ENCODE measurements around the gene COL19A1. TPM values are rescaled to one million over a fixed set of nuclear protein-coding genes. Genes with fewer than 3 reads are reported as not detected.
A peak's percentile ranks its signal among the peaks of the same experiment; 100 is the strongest.

COL19A1 gene
- total RNA-seq, 1 experiment from 2014 or later: not detected

DNA sequence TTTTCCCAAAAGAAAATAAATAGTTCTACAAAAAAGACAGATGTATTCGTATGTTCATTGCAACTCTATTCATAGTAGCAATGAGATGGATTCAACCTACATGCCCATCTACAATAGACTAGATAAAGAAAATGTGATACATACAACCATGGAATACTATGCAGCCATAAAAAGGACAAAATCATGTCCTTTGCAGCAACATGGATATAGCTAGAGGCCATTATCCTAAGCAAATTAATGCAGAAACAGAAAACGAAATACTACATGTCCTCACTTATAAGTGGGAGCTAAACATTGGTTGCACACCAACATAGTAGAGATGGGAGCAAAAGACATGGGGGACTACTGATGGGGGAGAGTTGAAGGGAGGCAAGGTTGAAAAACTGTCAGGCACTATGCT lies 278.8 kb downstream of the COL19A1 start:
- H3K36me3 ChIP-seq (replicated peaks; ENCODE audit: control insufficient read depth, insufficient read depth, low read length): no peaks in the 10 kb centered on the region
- DNase-seq: no peak
- H3K4me3 ChIP-seq (ENCODE audit: insufficient read depth, low read depth, low read length): no peak overlapping the region
- H3K27me3 ChIP-seq (ENCODE audit: control insufficient read depth, insufficient read depth, low read length): no peaks in the 10 kb centered on the region

GRCh38 chr6:70149209-70149788 lies 282.9 kb downstream of the COL19A1 start:
- Histone ChIP-seq H3K36me3 (replicated peaks; ENCODE audit: control insufficient read depth, insufficient read depth, low read length) (no peaks in the 10 kb centered on the region), H3K27me3 (ENCODE audit: control insufficient read depth, insufficient read depth, low read length) (no peaks in the 10 kb centered on the region), H3K4me3 (ENCODE audit: insufficient read depth, low read depth, low read length) (no peak overlapping the region)
- no peak for DNase-seq

DNA sequence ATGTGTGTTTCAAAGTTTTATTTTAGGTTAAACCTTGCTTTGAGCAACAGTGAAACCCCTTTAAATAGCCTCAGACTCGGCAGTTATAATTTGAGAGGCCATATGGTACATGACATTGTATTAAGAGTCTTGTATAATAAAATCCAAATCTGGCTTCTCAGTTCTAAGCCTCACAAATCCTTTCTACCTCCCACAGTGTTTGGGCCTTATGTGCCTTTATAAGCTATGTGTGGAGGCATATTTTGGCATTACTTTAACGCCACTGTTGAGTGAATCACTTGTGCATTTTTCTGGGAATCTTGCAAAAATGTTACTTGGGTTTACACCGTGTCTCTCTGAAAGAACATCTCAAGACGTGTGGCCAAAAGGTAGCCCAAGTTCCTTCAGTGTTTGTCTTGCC lies 284.2 kb downstream of the COL19A1 start:
- Histone ChIP-seq H3K27me3 (ENCODE audit: control insufficient read depth, insufficient read depth, low read length) (no peaks in the 10 kb centered on the region), H3K4me3 (ENCODE audit: insufficient read depth, low read depth, low read length) (no peak overlapping the region), H3K36me3 (replicated peaks; ENCODE audit: control insufficient read depth, insufficient read depth, low read length) (no peaks in the 10 kb centered on the region)

GRCh38 chr6:70151616-70152015 lies 285.3 kb downstream of the COL19A1 start:
- Histone ChIP-seq H3K4me3 (ENCODE audit: insufficient read depth, low read depth, low read length) (no peak overlapping the region), H3K36me3 (replicated peaks; ENCODE audit: control insufficient read depth, insufficient read depth, low read length) (no peaks in the 10 kb centered on the region), H3K27me3 (ENCODE audit: control insufficient read depth, insufficient read depth, low read length) (no peaks in the 10 kb centered on the region)
- DNase-seq: no peak

More for the DNA sequence above, 284.2 kb downstream of the COL19A1 start:
- no peak for DNase-seq

DNA sequence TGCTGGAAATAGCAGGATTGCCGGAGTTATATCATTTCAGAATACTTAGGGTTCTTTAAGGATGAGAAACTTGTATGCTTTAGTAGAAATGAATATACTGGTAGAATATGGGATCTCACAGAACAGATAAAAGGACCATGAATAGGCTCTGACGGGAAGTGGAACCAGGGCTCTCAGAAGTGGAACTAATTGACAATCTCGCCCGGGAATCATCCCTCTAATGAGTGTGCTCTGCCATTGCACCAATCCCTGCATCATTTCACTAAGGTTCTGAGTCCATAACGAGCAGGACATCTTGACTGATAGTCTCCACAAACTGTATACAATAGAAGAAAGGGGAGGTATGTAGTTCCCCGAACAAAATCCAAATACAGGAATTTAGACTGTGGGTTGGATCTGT lies 286.4 kb downstream of the COL19A1 start:
- Histone ChIP-seq H3K4me3 (ENCODE audit: insufficient read depth, low read depth, low read length) (no peak overlapping the region), H3K36me3 (replicated peaks; ENCODE audit: control insufficient read depth, insufficient read depth, low read length) (no peaks in the 10 kb centered on the region), H3K27me3 (ENCODE audit: control insufficient read depth, insufficient read depth, low read length) (no peaks in the 10 kb centered on the region)
- DNase-seq: no peak

- no peaks in the 10 kb centered on the region for H3K36me3 ChIP-seq (replicated peaks; ENCODE audit: control insufficient read depth, insufficient read depth, low read length)
- no peak for DNase-seq
- no peak overlapping the region for H3K4me3 ChIP-seq (ENCODE audit: insufficient read depth, low read depth, low read length)
- H3K27me3 ChIP-seq (ENCODE audit: control insufficient read depth, insufficient read depth, low read length): no peaks in the 10 kb centered on the region
Measured at GRCh38 chr6:70157086-70157485, 290.7 kb downstream of the COL19A1 start.

- no peaks in the 10 kb centered on the region for H3K27me3 ChIP-seq (ENCODE audit: control insufficient read depth, insufficient read depth, low read length)
- no peaks in the 10 kb centered on the region for H3K36me3 ChIP-seq (replicated peaks; ENCODE audit: control insufficient read depth, insufficient read depth, low read length)
- no peak overlapping the region for H3K4me3 ChIP-seq (ENCODE audit: insufficient read depth, low read depth, low read length)
- DNase-seq: no peak
Measured at GRCh38 chr6:70160276-70160675, 293.9 kb downstream of the COL19A1 start.

- H3K4me3 ChIP-seq (ENCODE audit: insufficient read depth, low read depth, low read length): no peak overlapping the region
- no peaks in the 10 kb centered on the region; the same call in 1 of the 2 replicates for H3K27me3 ChIP-seq (ENCODE audit: control insufficient read depth, insufficient read depth, low read length)
- H3K36me3 ChIP-seq (replicated peaks; ENCODE audit: control insufficient read depth, insufficient read depth, low read length): no peaks in the 10 kb centered on the region
- DNase-seq: no peak
Measured at GRCh38 chr6:70162972-70163371, 296.6 kb downstream of the COL19A1 start.

- no peak for DNase-seq
- no peak overlapping the region for H3K4me3 ChIP-seq (ENCODE audit: insufficient read depth, low read depth, low read length)
- H3K27me3 ChIP-seq (ENCODE audit: control insufficient read depth, insufficient read depth, low read length): no peaks in the 10 kb centered on the region; the same call in 1 of the 2 replicates
- H3K36me3 ChIP-seq (replicated peaks; ENCODE audit: control insufficient read depth, insufficient read depth, low read length): no peaks in the 10 kb centered on the region
Measured at GRCh38 chr6:70163795-70164194, 297.4 kb downstream of the COL19A1 start.

GRCh38 chr6:70164556-70164955 lies 298.2 kb downstream of the COL19A1 start:
- Histone ChIP-seq H3K4me3 (ENCODE audit: insufficient read depth, low read depth, low read length) (no peak overlapping the region), H3K27me3 (ENCODE audit: control insufficient read depth, insufficient read depth, low read length) (no peaks in the 10 kb centered on the region; the same call in 1 of the 2 replicates), H3K36me3 (replicated peaks; ENCODE audit: control insufficient read depth, insufficient read depth, low read length) (no peaks in the 10 kb centered on the region)
- no peak for DNase-seq

DNA sequence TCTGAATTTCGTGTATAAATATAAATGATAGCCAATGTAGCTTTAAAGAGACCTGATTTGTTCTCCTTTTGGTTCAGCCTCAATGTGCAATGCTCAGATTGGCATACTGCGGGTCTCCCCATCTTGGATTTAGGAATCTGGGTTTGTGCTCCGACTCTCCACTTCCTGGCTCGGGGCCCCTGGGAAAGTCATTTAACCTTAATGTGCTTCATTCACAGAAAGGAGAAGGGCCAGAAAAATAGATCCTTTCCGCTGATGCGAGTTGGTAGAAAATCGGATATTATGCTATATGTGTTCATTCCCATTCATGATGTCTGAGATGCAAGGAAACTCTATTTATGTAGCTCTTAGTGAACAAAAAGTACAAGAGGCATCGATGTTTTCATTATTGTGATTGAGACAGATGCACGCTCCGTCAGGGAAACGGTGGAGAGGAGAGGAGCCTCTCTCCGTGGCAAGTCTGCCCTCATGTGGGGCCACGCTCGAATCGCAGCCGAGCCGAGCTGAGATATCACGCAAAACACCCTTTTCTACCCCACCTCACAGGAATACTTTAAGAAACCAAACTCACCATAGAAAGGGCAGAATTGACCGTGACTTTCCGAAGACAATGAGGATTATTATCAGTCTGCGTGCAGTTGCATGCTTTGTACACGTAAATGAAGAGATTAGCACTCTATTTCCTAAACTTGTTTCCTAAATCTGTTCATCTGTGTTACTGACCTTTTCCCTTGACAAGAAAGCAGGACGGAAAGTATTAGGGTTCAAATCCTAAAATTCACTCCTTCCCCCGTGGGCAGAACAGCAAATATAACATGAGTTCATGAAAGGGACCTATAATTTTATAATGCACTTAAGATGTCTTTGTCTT lies 300.0 kb downstream of the COL19A1 start:
- Histone ChIP-seq H3K27me3 (ENCODE audit: control insufficient read depth, insufficient read depth, low read length) (no peaks in the 10 kb centered on the region; the same call in 1 of the 2 replicates), H3K36me3 (replicated peaks; ENCODE audit: control insufficient read depth, insufficient read depth, low read length) (no peaks in the 10 kb centered on the region), H3K4me3 (ENCODE audit: insufficient read depth, low read depth, low read length) (no peak overlapping the region)
- peak; percentile 30 for DNase-seq

- Histone ChIP-seq H3K4me3 (ENCODE audit: insufficient read depth, low read depth, low read length) (no peak overlapping the region), H3K36me3 (replicated peaks; ENCODE audit: control insufficient read depth, insufficient read depth, low read length) (no peaks in the 10 kb centered on the region), H3K27me3 (ENCODE audit: control insufficient read depth, insufficient read depth, low read length) (no peaks in the 10 kb centered on the region; the same call in 1 of the 2 replicates)
- no peak for DNase-seq
Measured at GRCh38 chr6:70168681-70169377, 302.5 kb downstream of the COL19A1 start.

DNA sequence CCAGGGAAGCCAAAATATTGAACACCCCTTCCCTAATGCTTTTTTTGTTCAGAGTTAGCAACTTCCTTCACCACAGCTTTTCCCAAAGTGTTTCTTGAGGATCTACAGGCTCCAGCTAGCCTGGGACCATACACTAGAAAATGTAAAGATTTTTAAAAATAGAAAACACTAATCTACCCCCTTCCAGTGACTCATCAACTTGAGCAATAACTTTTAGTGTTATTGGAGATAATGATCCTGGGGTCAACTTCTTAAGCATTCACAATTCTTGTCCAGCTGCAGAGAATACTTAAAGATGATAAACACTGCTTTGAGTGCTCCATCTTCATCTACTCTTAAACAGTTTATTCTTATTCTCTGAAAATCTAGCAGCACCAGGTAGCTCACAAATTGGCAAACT lies 304.9 kb downstream of the COL19A1 start:
- Histone ChIP-seq H3K4me3 (ENCODE audit: insufficient read depth, low read depth, low read length) (no peak overlapping the region), H3K36me3 (replicated peaks; ENCODE audit: control insufficient read depth, insufficient read depth, low read length) (no peaks in the 10 kb centered on the region), H3K27me3 (ENCODE audit: control insufficient read depth, insufficient read depth, low read length) (no peaks in the 10 kb centered on the region; the same call in 1 of the 2 replicates)
- no peak for DNase-seq

DNA sequence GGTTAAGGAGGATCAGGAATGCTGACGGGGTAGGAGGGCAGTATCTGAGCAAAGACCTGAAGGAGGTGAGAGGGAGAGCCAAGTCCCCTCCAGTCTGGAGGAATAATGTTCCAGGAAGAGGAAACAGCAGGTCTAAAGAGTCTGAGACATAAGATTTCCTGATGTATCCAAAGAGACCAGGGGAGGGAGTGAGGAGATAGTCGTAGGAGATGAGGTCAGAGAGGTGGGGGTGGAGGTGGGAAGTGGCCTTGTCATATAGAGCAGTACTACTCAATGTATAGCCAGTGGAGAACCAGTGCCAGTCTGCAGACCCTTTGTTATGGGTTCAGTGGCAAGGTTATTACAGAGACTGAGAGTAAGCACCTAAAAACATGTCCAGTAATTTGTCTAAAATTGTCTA lies 305.9 kb downstream of the COL19A1 start:
- Histone ChIP-seq H3K36me3 (replicated peaks; ENCODE audit: control insufficient read depth, insufficient read depth, low read length) (no peaks in the 10 kb centered on the region), H3K27me3 (ENCODE audit: control insufficient read depth, insufficient read depth, low read length) (no peaks in the 10 kb centered on the region), H3K4me3 (ENCODE audit: insufficient read depth, low read depth, low read length) (no peak overlapping the region)
- no peak for DNase-seq

DNA sequence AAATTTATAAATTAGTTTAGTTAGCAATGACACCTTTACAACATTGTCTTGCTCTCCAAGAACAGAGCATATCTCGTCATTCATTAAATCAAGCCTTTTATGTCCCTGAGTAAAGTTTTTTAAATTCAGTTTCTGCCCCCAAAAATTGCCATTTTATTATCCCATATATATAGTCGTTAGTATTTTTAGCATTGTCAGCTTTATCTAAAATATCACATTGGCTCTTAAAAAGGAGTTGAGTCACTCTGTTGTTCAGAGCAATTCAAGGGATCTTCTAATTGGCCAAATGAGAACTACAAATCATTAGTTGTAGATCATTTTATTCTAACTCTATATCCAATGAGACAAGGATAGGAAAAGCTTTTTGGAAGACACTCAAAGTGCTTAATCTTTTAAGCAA lies 309.4 kb downstream of the COL19A1 start:
- no peaks in the 10 kb centered on the region for H3K27me3 ChIP-seq (ENCODE audit: control insufficient read depth, insufficient read depth, low read length)
- H3K4me3 ChIP-seq (ENCODE audit: insufficient read depth, low read depth, low read length): no peak overlapping the region
- no peaks in the 10 kb centered on the region for H3K36me3 ChIP-seq (replicated peaks; ENCODE audit: control insufficient read depth, insufficient read depth, low read length)
- DNase-seq: no peak
